H1 (cell line): ENCODE data around the gene IST1. TPM values are rescaled to one million over a fixed set of nuclear protein-coding genes. Genes with fewer than 3 reads are reported as not detected.

Source experiments
- CTCF ChIA-PET: fragments of 300-600 bp; sonication (Branson Sonifier 250); formaldehyde crosslinking; loops from one replicate; lab custom pipeline; 2021; ENCODE audit not compliant: partially characterized antibody; lab: Charles Lee
- POLR2A ChIA-PET: fragments of 300-600 bp; sonication (Branson Sonifier 250); formaldehyde crosslinking; loops from one replicate; lab custom pipeline; 2021; ENCODE audit warnings: inconsistent platforms; ENCODE audit not compliant: partially characterized antibody; lab: Charles Lee
- DNase-seq, 2 experiments: peaks; one replicate each; pipeline versions ENCODE4 v3.0.0 to v3.0.0-alpha.2; 2010 to 2022; ENCODE audit warnings: low spot score in 2 of 2, low read depth in 1 of 2, mixed read lengths in 1 of 2
- FAIRE-seq: peaks from 2 replicates; lab custom pipeline; 2011; peaks lifted over from hg19 to GRCh38; lab: Jason Lieb, UNC
- H2AFZ ChIP-seq: 2 replicates; pipeline ENCODE4 v1.8.1; 2012; ENCODE audit warnings: low read length, inconsistent platforms
- H2AK5ac ChIP-seq: 2 replicates; pipeline ENCODE4 v1.6.1; 2013; ENCODE audit warnings: low read depth, low read length
- H2BK120ac ChIP-seq: replicated peaks from 2 replicates; pipeline ENCODE3; 2013; ENCODE audit warnings: low read depth, low read length, inconsistent platforms
- H2BK12ac ChIP-seq: 2 replicates; pipeline ENCODE4 v1.6.1; 2013; ENCODE audit warnings: low read depth, low read length
- H2BK15ac ChIP-seq: 2 replicates; pipeline ENCODE4 v1.6.1; 2013; ENCODE audit warnings: low read length
- H2BK20ac ChIP-seq: 2 replicates; pipeline ENCODE4 v1.6.1; 2013; ENCODE audit warnings: low read length
- H2BK5ac ChIP-seq: 2 replicates; pipeline ENCODE4 v1.6.1; 2013; ENCODE audit warnings: low read depth, low read length
- H3K14ac ChIP-seq: 2 replicates; pipeline ENCODE4 v1.6.1; 2013; ENCODE audit warnings: inconsistent platforms; ENCODE audit not compliant: insufficient read length
- H3K18ac ChIP-seq: 2 replicates; pipeline ENCODE4 v1.6.1; 2013; ENCODE audit warnings: low read length; ENCODE audit errors: extremely low read depth
- H3K23ac ChIP-seq: 2 replicates; pipeline ENCODE4 v1.6.1; 2013; ENCODE audit warnings: inconsistent platforms; ENCODE audit not compliant: insufficient read length
- H3K23me2 ChIP-seq: 2 replicates; pipeline ENCODE4 v1.6.1; 2013; ENCODE audit warnings: low read depth, low read length
- H3K27ac ChIP-seq: 2 replicates; pipeline ENCODE4 v1.6.1; 2011; ENCODE audit warnings: low read depth, low read length, inconsistent platforms
- H3K27me3 ChIP-seq, 4 experiments: replicated peaks in 1 of 4; 1 replicate in 1 of 4; 2 replicates in 3 of 4; pipeline versions ENCODE4 v1.6.1 to v1.8.1; 2011 to 2013; ENCODE audit warnings: low read length in 3 of 4, mild to moderate bottlenecking in 3 of 4, inconsistent platforms in 2 of 4, mixed read lengths in 2 of 4, moderate library complexity in 1 of 4; ENCODE audit not compliant: control insufficient read depth in 3 of 4, insufficient read depth in 3 of 4; ENCODE audit errors: extremely low read depth in 1 of 4
- H3K36me3 ChIP-seq, 4 experiments: 2 replicates each; pipeline versions ENCODE4 v1.6.1 to v1.8.1; 2011 to 2013; ENCODE audit warnings: mild to moderate bottlenecking in 4 of 4, low read length in 3 of 4, moderate library complexity in 2 of 4, control low read depth in 1 of 4, inconsistent platforms in 1 of 4; ENCODE audit not compliant: insufficient read depth in 4 of 4, control insufficient read depth in 2 of 4
- H3K4ac ChIP-seq: replicated peaks from 2 replicates; pipeline ENCODE3; 2013; ENCODE audit warnings: low read length, low read depth, mixed read lengths, inconsistent platforms; ENCODE audit not compliant: insufficient read length
- H3K4me1 ChIP-seq, 4 experiments: replicated peaks in 1 of 4; 1 replicate in 1 of 4; 2 replicates in 3 of 4; pipeline versions ENCODE4 v1.6.1 to v1.8.1; 2011 to 2013; ENCODE audit warnings: low read length in 3 of 4, inconsistent platforms in 2 of 4, mixed read lengths in 1 of 4; ENCODE audit not compliant: insufficient read depth in 4 of 4, control insufficient read depth in 3 of 4
- H3K4me2 ChIP-seq, 2 experiments: 2 replicates each; pipeline versions ENCODE4 v1.6.1 to v1.8.1; 2011 to 2013; ENCODE audit warnings: low read depth in 2 of 2, low read length in 2 of 2, control low read depth in 1 of 2, inconsistent platforms in 1 of 2, mild to moderate bottlenecking in 1 of 2; ENCODE audit not compliant: insufficient read depth in 1 of 2
- H3K4me3 ChIP-seq, 4 experiments: fragments of 200-600, 300-600 bp in 1 of 4; sonication (generic), shearing (Covaris generic), sonication (Bioruptor Twin) in 1 of 4; 2 replicates each; pipeline versions ENCODE4 v1.5.1 to v1.8.1; 2011 to 2016; ENCODE audit warnings: low read length in 4 of 4, low read depth in 3 of 4, control low read depth in 2 of 4, inconsistent platforms in 2 of 4, mild to moderate bottlenecking in 2 of 4, mixed read lengths in 1 of 4, moderate library complexity in 1 of 4; ENCODE audit not compliant: insufficient read depth in 2 of 4; ENCODE audit errors: extremely low read depth in 1 of 4
- H3K56ac ChIP-seq: replicated peaks from 2 replicates; pipeline ENCODE3; 2013; ENCODE audit warnings: low read depth, mild to moderate bottlenecking, mixed read lengths, low read length, inconsistent platforms; ENCODE audit not compliant: insufficient read length
- H3K79me1 ChIP-seq: 2 replicates; pipeline ENCODE4 v1.6.1; 2013; ENCODE audit warnings: low read depth, low read length, control low read depth
- H3K79me2 ChIP-seq, 2 experiments: 2 replicates each; pipeline versions ENCODE4 v1.6.1 to v1.8.1; 2012 to 2013; ENCODE audit warnings: low read length in 2 of 2, mild to moderate bottlenecking in 2 of 2, inconsistent platforms in 1 of 2; ENCODE audit not compliant: insufficient read depth in 2 of 2, control insufficient read depth in 1 of 2
- H3K9ac ChIP-seq, 4 experiments: replicated peaks in 1 of 4; 1 replicate in 1 of 4; 2 replicates in 3 of 4; pipeline versions ENCODE4 v1.6.1 to v1.8.1; 2011 to 2013; ENCODE audit warnings: low read depth in 3 of 4, low read length in 3 of 4, control low read depth in 2 of 4, mild to moderate bottlenecking in 2 of 4, moderate library complexity in 2 of 4, inconsistent platforms in 1 of 4; ENCODE audit errors: extremely low read depth in 1 of 4
- H3K9me3 ChIP-seq, 2 experiments: 2 replicates each; pipeline versions ENCODE4 v1.6.1 to v1.8.1; 2012 to 2013; ENCODE audit warnings: mild to moderate bottlenecking in 2 of 2, moderate library complexity in 2 of 2, control low read depth in 1 of 2, inconsistent platforms in 1 of 2, low read depth in 1 of 2, low read length in 1 of 2, mixed read lengths in 1 of 2; ENCODE audit not compliant: insufficient read depth in 2 of 2
- H4K20me1 ChIP-seq, 2 experiments: replicated peaks in 1 of 2; 2 replicates each; pipeline versions ENCODE3 to v1.8.1; 2011 to 2013; ENCODE audit warnings: inconsistent platforms in 2 of 2, low read length in 2 of 2, mild to moderate bottlenecking in 1 of 2; ENCODE audit not compliant: insufficient read depth in 2 of 2, control insufficient read depth in 1 of 2
- H4K5ac ChIP-seq: 2 replicates; pipeline ENCODE4 v1.6.1; 2013; ENCODE audit warnings: low read length, low read depth, mixed read lengths, inconsistent platforms; ENCODE audit not compliant: insufficient read length
- H4K8ac ChIP-seq: 2 replicates; pipeline ENCODE4 v1.8.0; 2013; ENCODE audit warnings: mild to moderate bottlenecking, moderate library complexity, low read length, inconsistent platforms; ENCODE audit not compliant: insufficient read depth; ENCODE audit errors: extremely low read depth
- H4K91ac ChIP-seq: replicated peaks from 2 replicates; pipeline ENCODE3; 2013; ENCODE audit warnings: low read length, mixed read lengths, inconsistent platforms; ENCODE audit not compliant: insufficient read length
- ASH2L ChIP-seq: fragments of 200-600, 300-600 bp; sonication (generic); IDR thresholded peaks from one replicate; pipeline ENCODE4 v1.7.1; 2017; ENCODE audit warnings: low read length
- ATF2 ChIP-seq: IDR thresholded peaks from 2 replicates; pipeline ENCODE4 v1.6.1; 2012; ENCODE audit warnings: low read length, inconsistent platforms
- CHD1 ChIP-seq: IDR thresholded peaks from 2 replicates; pipeline ENCODE4 v1.6.1; 2012; ENCODE audit warnings: low read depth, low read length, improper control_type of control experiment
- E2F6 ChIP-seq: IDR thresholded peaks from 2 replicates; pipeline ENCODE4 v1.6.1; 2012; ENCODE audit warnings: inconsistent platforms
- GABPA ChIP-seq: IDR thresholded peaks from 2 replicates; pipeline ENCODE4 v1.6.1; 2011; ENCODE audit warnings: mild to moderate bottlenecking, low read length, moderate library complexity, borderline replicate concordance; ENCODE audit not compliant: insufficient read depth
- HDAC6 ChIP-seq: IDR thresholded peaks from one replicate; pipeline ENCODE4 v1.7.1; 2012; ENCODE audit warnings: low read depth, mild to moderate bottlenecking, inconsistent platforms, low read length, moderate library complexity
- KDM4A ChIP-seq: IDR thresholded peaks from one replicate; pipeline ENCODE4 v1.7.1; 2012; ENCODE audit warnings: low read depth, mild to moderate bottlenecking, moderate library complexity, low read length, inconsistent platforms; ENCODE audit not compliant: severe bottlenecking
- NRF1 ChIP-seq: IDR thresholded peaks from 2 replicates; pipeline ENCODE4 v1.6.1; 2011; ENCODE audit warnings: mild to moderate bottlenecking, low read depth, low read length, improper control_type of control experiment
- PHF8 ChIP-seq: fragments of 200-600 bp; sonication (generic); conservative IDR thresholded peaks from 2 replicates; pipeline ENCODE4 v1.7.1; 2012; ENCODE audit warnings: low read depth, mild to moderate bottlenecking, inconsistent platforms, low read length, moderate library complexity
- TBP ChIP-seq: IDR thresholded peaks from 2 replicates; pipeline ENCODE4 v1.6.1; 2011; ENCODE audit warnings: low read depth, low read length, improper control_type of control experiment
- ZNF274 ChIP-seq: IDR thresholded peaks from 2 replicates; pipeline ENCODE4 v1.7.0; 2012; ENCODE audit warnings: low read length, borderline replicate concordance; ENCODE audit errors: extremely low read depth
- WGBS, 2 experiments: shearing (Covaris generic) in 1 of 2; methylation state at CpG; one replicate each; pipeline versions ENCODE4 v1.1.6 to v1.1.7; 2013 to 2015; ENCODE audit warnings: low lambda C conversion rate in 2 of 2, mixed read lengths in 2 of 2, inconsistent platforms in 1 of 2, low coverage in 1 of 2, missing lambda C conversion rate in 1 of 2; ENCODE audit not compliant: insufficient replicate concordance in 2 of 2, insufficient coverage in 1 of 2, insufficient read length in 1 of 2; ENCODE audit errors: extremely low coverage in 1 of 2, missing lambda C conversion rate in 1 of 2; 5-methylcytosine and 5-hydroxymethylcytosine counted together
- polyA plus RNA-seq, 7 experiments: library from polyadenylated mRNA; depleted of rRNA in 3 of 7; stranded (reverse) in 5 of 7; unstranded in 2 of 7; fragments of >200 nt in 5 of 7; fragments of 200-250 nt in 2 of 7; gene quantifications; 1 replicate in 5 of 7; 2 replicates in 1 of 7; 4 replicates in 1 of 7; pipeline versions ENCODE4 v1.2.1 to v1.2.3, GENCODE V29; 2011 to 2013; ENCODE audit warnings: missing spikeins in 2 of 7, mixed read lengths in 2 of 7
- total RNA-seq: library from RNA; stranded (reverse); fragmentation: NEBNext Ultra II Directional; extraction: Animal tissue kit (Norgen Biotek cat#: 25700); gene quantifications from 2 replicates; pipeline ENCODE4 v1.2.1, GENCODE V29; 2021

Gene IST1
- total and polyA plus RNA-seq, 2 of the 8 experiments (the other 6 are each of a cell fraction or from before 2014, with no cell fraction given), result 190 to 248 TPM

GRCh38 chr16:71904239-71904638 lies 8.9 kb downstream of the IST1 start:
- Histone ChIP-seq H2BK5ac (no peak overlapping the region), H2BK20ac (no peak overlapping the region), H3K9me3 (no peaks in the 10 kb centered on the region), H3K27me3 (no peaks in the 10 kb centered on the region), H3K56ac (no peak overlapping the region), H3K4ac (no peak overlapping the region), H3K79me1 (no peaks in the 10 kb centered on the region; the same call in 1 of the 2 replicates), H4K8ac (0 out of 2 replicates have a peak overlapping the region, but pooled peaks have one; percentile 41), H3K4me1 (peaks cover 0 to 2% (median 0%) of the 10 kb centered on the region in 4 experiments; a peak in 3 of 7 replicates), H4K5ac (no peak overlapping the region), H4K20me1 (peaks cover 34 to 37% of the 10 kb centered on the region in 2 experiments), H3K14ac (no peak overlapping the region), H2AK5ac (no peak overlapping the region), H2BK15ac (no peak overlapping the region), H3K18ac (no peak overlapping the region), H3K79me2 (peaks cover 66 to 100% of the 10 kb centered on the region in 2 experiments), H2BK120ac (no peak overlapping the region), H4K91ac (no peak overlapping the region), H3K4me3 (no peak overlapping the region), H3K36me3 (peaks cover 0 to 8% (median 0%) of the 10 kb centered on the region in 4 experiments; a peak in 2 of 8 replicates), H3K23ac (no peak overlapping the region), H3K23me2 (no peaks in the 10 kb centered on the region), H3K9ac (no peak overlapping the region), H2AFZ (no peak overlapping the region), H3K4me2 (no peak overlapping the region), H3K27ac (no peak overlapping the region), H2BK12ac (no peak overlapping the region)
- FAIRE-seq (no peak), DNase-seq (no peak)
- ChIA-PET POLR2A (interaction anchor here (0.8 to 2.7 kb wide), 5 partner anchors 9 to 98 kb away, joined by 3 to 11 read pairs (median 5); partner anchors contain the start of gene IST1), CTCF (interaction anchor here (1.0 to 1.9 kb wide), 7 partner anchors 8 to 57 kb away, joined by 3 to 5 read pairs (median 3); no protein-coding TSS in a partner anchor)
- 87% methylated on average over 9 of the region's 9 CpGs; no CpG with 5 or more reads in 1 of the 2 experiments for WGBS, 2 experiments
- TF ChIP-seq ZNF274 (no peak), ASH2L (no peak), NRF1 (no peak), ATF2 (no peak), GABPA (no peak), KDM4A (no peak), TBP (no peak), HDAC6 (no peak), E2F6 (no peak), PHF8 (no peak), CHD1 (no peak)
